Prostate gland (tissue), 2 donors: ENCODE data around the gene PASK.

Experiments
- POLR2A ChIP-seq: fragments of 450-650 bp; IDR thresholded peaks from one replicate; pipeline ENCODE4 v1.6.1; 2016; ENCODE audit warnings: antibody characterized with exemption, mild to moderate bottlenecking
- POLR2AphosphoS5 ChIP-seq: sonication (generic); formaldehyde crosslinking; IDR thresholded peaks from one replicate; pipeline ENCODE4 v1.6.1; 2017; ENCODE audit warnings: antibody characterized with exemption
- TF ChIP-seq, protein P1 (sequence below), 4 experiments: fragments of 200-600 bp in 2 of 4; fragments of 450-650 bp in 2 of 4; sonication (generic) in 2 of 4; IDR thresholded peaks; 1 replicate in 3 of 4; 2 replicates in 1 of 4; pipeline ENCODE4 v1.5.1; 2016 to 2019; ENCODE audit warnings: antibody characterized with exemption in 4 of 4, mild to moderate bottlenecking in 2 of 4, moderate library complexity in 2 of 4

DNA sequence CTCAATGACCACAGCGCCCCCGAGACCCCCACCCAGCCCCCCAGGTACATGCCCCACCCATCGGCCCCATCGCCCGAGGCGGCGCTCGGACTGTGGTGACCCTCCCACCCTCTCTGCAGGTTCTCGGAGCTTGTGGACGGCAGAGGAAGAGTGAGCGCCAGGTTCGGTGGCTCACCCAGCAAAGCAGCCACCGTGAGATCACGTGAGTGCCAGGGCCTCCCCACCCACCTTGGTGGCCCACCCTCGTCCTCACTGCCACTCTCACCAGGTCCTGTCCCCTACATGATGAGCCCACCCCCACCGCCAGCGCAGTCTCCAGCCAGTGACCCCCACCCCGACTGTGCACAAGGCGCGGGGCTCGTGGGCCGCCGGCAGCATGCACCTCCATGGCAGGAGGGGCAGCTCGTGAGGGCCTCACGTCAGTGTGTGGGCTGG is 77.6 kb downstream of the PASK start:
- TF ChIP-seq POLR2A (no peak), POLR2AphosphoS5 (no peak)
- TF ChIP-seq, protein P1, sequence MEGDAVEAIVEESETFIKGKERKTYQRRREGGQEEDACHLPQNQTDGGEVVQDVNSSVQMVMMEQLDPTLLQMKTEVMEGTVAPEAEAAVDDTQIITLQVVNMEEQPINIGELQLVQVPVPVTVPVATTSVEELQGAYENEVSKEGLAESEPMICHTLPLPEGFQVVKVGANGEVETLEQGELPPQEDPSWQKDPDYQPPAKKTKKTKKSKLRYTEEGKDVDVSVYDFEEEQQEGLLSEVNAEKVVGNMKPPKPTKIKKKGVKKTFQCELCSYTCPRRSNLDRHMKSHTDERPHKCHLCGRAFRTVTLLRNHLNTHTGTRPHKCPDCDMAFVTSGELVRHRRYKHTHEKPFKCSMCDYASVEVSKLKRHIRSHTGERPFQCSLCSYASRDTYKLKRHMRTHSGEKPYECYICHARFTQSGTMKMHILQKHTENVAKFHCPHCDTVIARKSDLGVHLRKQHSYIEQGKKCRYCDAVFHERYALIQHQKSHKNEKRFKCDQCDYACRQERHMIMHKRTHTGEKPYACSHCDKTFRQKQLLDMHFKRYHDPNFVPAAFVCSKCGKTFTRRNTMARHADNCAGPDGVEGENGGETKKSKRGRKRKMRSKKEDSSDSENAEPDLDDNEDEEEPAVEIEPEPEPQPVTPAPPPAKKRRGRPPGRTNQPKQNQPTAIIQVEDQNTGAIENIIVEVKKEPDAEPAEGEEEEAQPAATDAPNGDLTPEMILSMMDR (IDR thresholded peaks at IDR 0.05): no peak
